Gastrocnemius medialis (tissue), 4 donors: Measurements from ENCODE around the gene PPP2R5C.

Experiments used
- CTCF ChIP-seq, 5 experiments: fragments of 450-650 bp in 3 of 5; fragments of 200-600 bp in 2 of 5; sonication (generic) in 2 of 5; IDR thresholded peaks in 4 of 5; conservative IDR thresholded peaks in 1 of 5; 1 replicate in 4 of 5; 2 replicates in 1 of 5; pipeline ENCODE4 v1.5.1; 2016 to 2019; ENCODE audit warnings: antibody characterized with exemption in 5 of 5, mild to moderate bottlenecking in 3 of 5, moderate library complexity in 3 of 5
- POLR2A ChIP-seq, 2 donors: fragments of 450-650 bp; IDR thresholded peaks; one replicate each; pipeline ENCODE4 v1.6.1; 2017; ENCODE audit warnings: antibody characterized with exemption in 2 of 2, mild to moderate bottlenecking in 2 of 2, moderate library complexity in 2 of 2

DNA sequence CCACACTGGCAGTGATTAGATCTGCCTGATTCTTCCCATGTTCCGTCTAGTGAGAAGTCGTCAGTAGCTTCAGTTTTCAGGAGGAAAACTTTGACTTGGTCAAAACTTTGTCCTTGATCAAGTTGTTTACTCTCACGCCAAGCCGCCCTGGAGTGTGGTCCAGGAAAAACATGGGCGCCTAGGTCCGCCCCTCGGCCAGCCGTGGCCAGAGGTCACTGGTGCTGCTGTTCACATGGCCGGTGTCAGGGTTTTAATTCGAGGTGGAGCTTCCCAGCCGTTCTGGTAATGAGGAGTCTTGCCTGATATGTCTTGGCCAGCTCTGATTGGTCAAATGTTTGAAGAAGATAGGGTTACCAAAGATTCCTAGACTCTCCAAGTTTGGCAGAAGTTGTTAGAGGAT, 71.5 kb downstream of the PPP2R5C start:
- TF ChIP-seq CTCF (IDR thresholded peaks at IDR 0.05 in 4 of 5, conservative IDR thresholded peaks at IDR 0.05 in 1 of 5) (no peak), POLR2A (IDR thresholded peaks at IDR 0.05) (no peak)
